HepG2 (cell line): ENCODE results near the gene RTCA. TPM values are rescaled to one million over a fixed set of nuclear protein-coding genes. Genes with fewer than 3 reads are reported as not detected.

ENCODE experiments used
- ATAC-seq: fragments of 200-7000 bp; cut with Tn5 transposase; 3 replicates; pipeline ENCODE4 v1.9.1; 2020; ENCODE audit warnings: mild to moderate bottlenecking, moderate library complexity
- BruUV-seq: library from RNA; stranded (reverse); fragments of 400-500 nt; replicated peaks from 2 replicates; lab custom pipeline; 2021; lab: Mats Ljungman, UMichigan
- CTCF ChIA-PET: fragments of 300-600 bp; formaldehyde crosslinking; extraction: SDS; loops from one replicate; lab custom pipeline; 2021; ENCODE audit warnings: low total read pairs, inconsistent platforms, low intra/inter-chr PET ratio; lab: Yijun Ruan, JAX
- POLR2A ChIA-PET: fragments of 350-600 bp; sonication (Branson Sonifier 250); formaldehyde crosslinking; loops from one replicate; lab custom pipeline; 2020; ENCODE audit warnings: antibody characterized with exemption, inconsistent platforms; lab: Yijun Ruan, JAX
- DNase-seq: peaks from one replicate; pipeline ENCODE4 v3.0.0-alpha.2; 2015; ENCODE audit warnings: low spot score
- FAIRE-seq: peaks from 3 replicates; lab custom pipeline; 2011; peaks lifted over from hg19 to GRCh38; lab: Jason Lieb, UNC
- H2AFZ ChIP-seq: one replicate; pipeline ENCODE4 v1.6.1; 2011; ENCODE audit warnings: low read length, inconsistent platforms
- H3K27ac ChIP-seq: fragments of 300-600 bp; 3 replicates; pipeline ENCODE4 v1.8.0; 2011; ENCODE audit warnings: mixed run types, mild to moderate bottlenecking, mixed read lengths, low read length, inconsistent platforms; ENCODE audit not compliant: insufficient read depth; ENCODE audit errors: extremely low read length
- H3K27me3 ChIP-seq, 2 experiments: fragments of 200-600 bp in 1 of 2; 2 replicates in 1 of 2; 3 replicates in 1 of 2; pipeline versions ENCODE4 v1.6.0 to v1.8.0; 2011; ENCODE audit warnings: low read length in 2 of 2, mild to moderate bottlenecking in 2 of 2, moderate library complexity in 2 of 2, inconsistent platforms in 1 of 2; ENCODE audit not compliant: insufficient read depth in 2 of 2, control insufficient read depth in 1 of 2
- H3K36me3 ChIP-seq, 2 experiments: fragments of 200-600 bp in 1 of 2; replicated peaks in 1 of 2; 2 replicates in 1 of 2; 3 replicates in 1 of 2; pipeline versions ENCODE4 v1.5.1 to v1.8.0; 2011; ENCODE audit warnings: low read length in 2 of 2, inconsistent platforms in 1 of 2; ENCODE audit not compliant: insufficient read depth in 2 of 2, control insufficient read depth in 1 of 2
- H3K4me1 ChIP-seq: 2 replicates; pipeline ENCODE4 v1.5.1; 2012; ENCODE audit warnings: low read length, inconsistent platforms; ENCODE audit not compliant: insufficient read depth
- H3K4me2 ChIP-seq: 2 replicates; pipeline ENCODE4 v1.6.0; 2011; ENCODE audit warnings: low read depth, low read length, inconsistent platforms
- H3K4me3 ChIP-seq, 3 experiments: fragments of 200-600 bp in 1 of 3; sonication (generic), shearing (Covaris generic) in 1 of 3; replicated peaks in 1 of 3; 2 replicates each; pipeline ENCODE4 v1.5.1; 2011 to 2016; ENCODE audit warnings: low read length in 3 of 3, inconsistent platforms in 2 of 3, low read depth in 2 of 3, mild to moderate bottlenecking in 2 of 3, control low read depth in 1 of 3, mixed read lengths in 1 of 3; ENCODE audit not compliant: insufficient read depth in 1 of 3
- H3K79me2 ChIP-seq: one replicate; pipeline ENCODE4 v1.6.1; 2011; ENCODE audit warnings: low read length, inconsistent platforms; ENCODE audit not compliant: insufficient read depth
- H3K9ac ChIP-seq: 2 replicates; pipeline ENCODE4 v1.6.0; 2011; ENCODE audit warnings: mild to moderate bottlenecking, low read depth, low read length, inconsistent platforms; ENCODE audit not compliant: insufficient read depth
- H3K9me3 ChIP-seq: 2 replicates; pipeline ENCODE4 v1.5.1; 2012; ENCODE audit warnings: mild to moderate bottlenecking, low read length
- H4K20me1 ChIP-seq: 2 replicates; pipeline ENCODE4 v1.6.0; 2011; ENCODE audit warnings: inconsistent platforms, mild to moderate bottlenecking, low read length, moderate library complexity; ENCODE audit not compliant: insufficient read depth
- CCAR2 ChIP-seq: fragments of 200-400 bp; formaldehyde crosslinking; optimal IDR thresholded peaks from 2 replicates; pipeline ENCODE3; 2018; ENCODE audit warnings: low read depth, mild to moderate bottlenecking, low read length, moderate library complexity
- GMEB2 ChIP-seq: IDR thresholded peaks from 2 replicates; pipeline ENCODE4 v1.6.1; 2016; ENCODE audit warnings: missing biosample characterization, missing genetic modification reagents, low read depth
- IRF2 ChIP-seq: IDR thresholded peaks from 2 replicates; pipeline ENCODE4 v1.6.1; 2018; ENCODE audit warnings: missing genetic modification reagents, missing compliant biosample characterization
- MIER2 ChIP-seq: IDR thresholded peaks from 2 replicates; pipeline ENCODE4 v1.6.1; 2016; ENCODE audit warnings: missing biosample characterization, missing genetic modification reagents
- MIXL1 ChIP-seq: IDR thresholded peaks from 2 replicates; pipeline ENCODE4 v1.6.1; 2016
- MZF1 ChIP-seq: sonication (generic); formaldehyde crosslinking; IDR thresholded peaks from 2 replicates; pipeline ENCODE4 v1.8.1; 2023; ENCODE audit warnings: mild to moderate bottlenecking, missing genetic modification reagents, borderline replicate concordance
- NR2F2 ChIP-seq: IDR thresholded peaks from 2 replicates; pipeline ENCODE4 v1.6.1; 2012; ENCODE audit warnings: low read depth, inconsistent platforms, borderline replicate concordance
- SOX5 ChIP-seq: IDR thresholded peaks from 2 replicates; pipeline ENCODE4 v1.6.1; 2016; ENCODE audit warnings: borderline replicate concordance
- ZFP36L1 ChIP-seq: sonication (generic); formaldehyde crosslinking; IDR thresholded peaks from 2 replicates; pipeline ENCODE4 v1.8.0; 2022; ENCODE audit warnings: mild to moderate bottlenecking, missing genetic modification reagents, moderate library complexity
- ZNF10 ChIP-seq: sonication (generic); formaldehyde crosslinking; IDR thresholded peaks from 2 replicates; pipeline ENCODE4 v1.4.0; 2020; ENCODE audit warnings: mild to moderate bottlenecking, low read depth, missing genetic modification reagents, borderline replicate concordance
- ZNF264 ChIP-seq: sonication (generic); formaldehyde crosslinking; IDR thresholded peaks from 2 replicates; pipeline ENCODE4 v1.4.0; 2020; ENCODE audit warnings: missing genetic modification reagents
- ZNF597 ChIP-seq: sonication (generic); formaldehyde crosslinking; IDR thresholded peaks from 2 replicates; pipeline ENCODE4 v1.5.0; 2020; ENCODE audit warnings: missing genetic modification reagents
- ZNF891 ChIP-seq: sonication (generic); formaldehyde crosslinking; IDR thresholded peaks from 2 replicates; pipeline ENCODE4 v1.5.0; 2020; ENCODE audit warnings: mild to moderate bottlenecking, missing genetic modification reagents
- WGBS: methylation state at CpG from one replicate; pipeline ENCODE4 v1.1.6; 2017; ENCODE audit warnings: low lambda C conversion rate; 5-methylcytosine and 5-hydroxymethylcytosine counted together
- in situ Hi-C: cut with HindIII; loops from 2 replicates; pipeline ENCODE4 v1.10.0; 2017; ENCODE audit warnings: low pct_unique_long_range_greater_than_20kb; ENCODE audit not compliant: extremely low pct_ligation_motif_present
- intact Hi-C: fragments of 100-400 bp; cut with micrococcal nuclease; formaldehyde crosslinking; loops from one replicate; pipeline ENCODE4 v1.10.0; 2022; ENCODE audit not compliant: unreplicated experiment
- polyA plus RNA-seq, 8 experiments: library from polyadenylated mRNA; depleted of rRNA in 3 of 8; stranded (reverse) in 7 of 8; unstranded in 1 of 8; fragments of >200 nt; fragmentation: Illumina TruSeq in 4 of 8; extraction: Trizol in 4 of 8; gene quantifications; 2 replicates each; pipeline versions ENCODE4 v1.2.1 to v1.2.3, GENCODE V29; 2011 to 2016; ENCODE audit warnings: low read depth in 4 of 8, missing spikeins in 1 of 8, mixed read lengths in 1 of 8; ENCODE audit not compliant: insufficient read depth in 1 of 8
- total RNA-seq, 5 experiments: library from RNA; depleted of rRNA; stranded (reverse); fragments of >200 nt; fragmentation: Illumina TruSeq; extraction: Trizol; gene quantifications; 2 replicates each; pipeline ENCODE4 v1.2.3, GENCODE V29; 2016; ENCODE audit warnings: low read depth in 1 of 5
- TF ChIP-seq, protein P1 (sequence below): sonication (generic); formaldehyde crosslinking; IDR thresholded peaks from 2 replicates; pipeline ENCODE4 v1.8.0; 2022; ENCODE audit warnings: mild to moderate bottlenecking, missing genetic modification reagents
- TF ChIP-seq, protein P2 (sequence below), 2 experiments: fragments of 450-650 bp in 1 of 2; sonication (generic) in 1 of 2; formaldehyde crosslinking; IDR thresholded peaks; 2 replicates each; pipeline versions ENCODE4 v1.5.0 to v1.8.0; 2020 to 2022; ENCODE audit warnings: mild to moderate bottlenecking in 1 of 2, missing genetic modification reagents in 1 of 2

Gene RTCA
- total and polyA plus RNA-seq, 2 of the 13 experiments (the other 11 are each of a cell fraction or from before 2014, with no cell fraction given) = 22.7 to 31.0 TPM

DNA sequence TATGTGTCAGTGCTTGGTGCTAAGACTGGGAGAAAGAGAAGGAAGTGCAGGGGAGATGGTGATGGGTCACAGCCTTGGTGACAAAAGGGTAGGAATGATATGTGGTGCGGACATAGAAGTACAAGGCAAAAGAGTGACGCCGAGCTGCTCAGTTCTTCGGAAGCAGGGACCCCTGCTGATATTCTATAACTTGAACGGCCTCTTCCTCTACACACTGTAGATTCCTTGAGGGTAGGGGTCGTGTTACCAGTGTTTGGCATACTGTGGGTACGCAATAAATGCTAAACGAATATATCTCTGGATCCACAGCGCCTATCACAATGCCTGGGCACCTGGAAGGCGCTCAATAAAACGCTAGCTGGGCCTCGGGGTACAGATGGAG, 16.9 kb upstream of the RTCA start (continued):
- TF ChIP-seq ZNF264 = 0 out of 2 replicates have a peak, but pooled peaks have one; percentile 3

DNA sequence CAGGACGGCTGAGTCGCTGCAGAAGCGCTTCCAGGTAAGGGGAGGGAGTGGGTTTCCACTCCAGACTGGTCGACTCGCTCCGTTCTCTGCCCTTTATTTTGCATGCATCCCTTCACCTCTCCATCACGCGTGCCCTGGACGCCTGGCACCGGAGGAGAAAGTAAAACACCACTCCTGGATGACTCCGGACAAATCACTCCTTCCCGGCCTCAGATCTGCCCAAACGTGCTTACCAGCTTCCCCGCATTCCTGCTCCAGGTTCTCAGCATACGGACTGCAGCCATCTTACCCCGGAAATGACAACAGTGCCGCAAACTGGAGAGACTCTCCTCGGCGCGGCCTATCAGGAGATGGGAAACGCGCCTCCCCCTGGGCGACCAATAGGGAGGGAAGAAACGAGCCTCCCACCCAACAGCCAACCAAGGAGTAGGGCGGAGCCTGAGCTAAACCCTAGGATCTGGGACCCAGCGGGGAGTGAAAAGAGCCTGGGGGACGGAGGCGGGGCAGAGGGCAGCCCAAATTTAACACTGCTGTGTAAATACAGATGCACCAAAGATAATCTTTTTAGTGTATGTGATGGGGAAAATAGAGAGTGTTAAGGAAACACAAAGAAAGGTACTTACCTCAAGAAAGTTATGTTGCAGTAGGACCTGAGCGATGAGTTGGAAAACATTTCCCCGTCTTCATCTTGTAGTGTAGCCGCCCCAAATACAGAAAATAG, 16.3 kb upstream of the RTCA start, which contains the start of gene DBT:
TSS of gene DBT (minus strand) at position 298 of the 721 bp plus-strand sequence. CDS start at position 284, 14 bp downstream.
- peaks cover 20% of the 10 kb centered on the region for H3K79me2 ChIP-seq
- no peaks in the 10 kb centered on the region for H3K9me3 ChIP-seq
- peaks cover 0 to 3% of the 10 kb centered on the region in 2 experiments; a peak in 1 of 5 replicates for H3K27me3 ChIP-seq
- no peaks in the 10 kb centered on the region for H3K36me3 ChIP-seq
- H3K9ac ChIP-seq = peak within 1 kb of the TSS; percentile 95
- WGBS = 1% methylated on average over 30 of the region's 31 CpGs
- peaks cover 37% of the 10 kb centered on the region for H3K4me1 ChIP-seq
- peak within 1 kb of the TSS; percentile 81 for H3K27ac ChIP-seq
- ATAC-seq = peak; percentile 100
- H2AFZ ChIP-seq = peak within 1 kb of the TSS; percentile 93
- BruUV-seq = no TSS peak
- peak; percentile 92 for DNase-seq
- peak within 1 kb of the TSS; percentile 96 for H3K4me2 ChIP-seq
- peak; percentile 96 for FAIRE-seq
- ChIA-PET CTCF (no interaction called here), POLR2A (interaction anchor here (0.6 to 4.3 kb wide), 13 partner anchors 10 to 645 kb away, joined by 3 to 69 read pairs (median 4); partner anchors contain the start of genes CDC14A, EXTL2, RTCA and SASS6)
- intact Hi-C loops = loop anchor here (5.0 kb wide), 1 partner anchor 103 kb away; the partner anchor contains the start of gene CDC14A
- peak within 1 kb of the TSS; percentile 64 to 96 (median 71) for H3K4me3 ChIP-seq
- in situ Hi-C loops = no loop called here
- H4K20me1 ChIP-seq = no peaks in the 10 kb centered on the region
- TF ChIP-seq GMEB2 (CRISPR knock-in tag) = no peak; the same call in 1 of the 2 replicates
- 0 out of 2 replicates have a peak, but pooled peaks have one; percentile 38 for TF ChIP-seq NR2F2
- peak; percentile 85; the same call in 1 of the 2 replicates for TF ChIP-seq ZNF891 (CRISPR knock-in tag)
- TF ChIP-seq ZNF10 (CRISPR knock-in tag) = no peak
- 0 out of 2 replicates have a peak, but pooled peaks have one; percentile 39 for TF ChIP-seq SOX5 (CRISPR knock-in tag)
- no peak; the same call in 1 of the 2 replicates for TF ChIP-seq ZFP36L1 (CRISPR knock-in tag)
- no peak for TF ChIP-seq MIXL1 (CRISPR knock-in tag)
- no peak for TF ChIP-seq CCAR2
- peak; percentile 27; the same call in 1 of the 2 replicates for TF ChIP-seq MIER2 (CRISPR knock-in tag)
- TF ChIP-seq, protein P1, sequence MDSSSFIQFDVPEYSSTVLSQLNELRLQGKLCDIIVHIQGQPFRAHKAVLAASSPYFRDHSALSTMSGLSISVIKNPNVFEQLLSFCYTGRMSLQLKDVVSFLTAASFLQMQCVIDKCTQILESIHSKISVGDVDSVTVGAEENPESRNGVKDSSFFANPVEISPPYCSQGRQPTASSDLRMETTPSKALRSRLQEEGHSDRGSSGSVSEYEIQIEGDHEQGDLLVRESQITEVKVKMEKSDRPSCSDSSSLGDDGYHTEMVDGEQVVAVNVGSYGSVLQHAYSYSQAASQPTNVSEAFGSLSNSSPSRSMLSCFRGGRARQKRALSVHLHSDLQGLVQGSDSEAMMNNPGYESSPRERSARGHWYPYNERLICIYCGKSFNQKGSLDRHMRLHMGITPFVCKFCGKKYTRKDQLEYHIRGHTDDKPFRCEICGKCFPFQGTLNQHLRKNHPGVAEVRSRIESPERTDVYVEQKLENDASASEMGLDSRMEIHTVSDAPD = no peak
- 0 out of 2 replicates have a peak, but pooled peaks have one; percentile 68 for TF ChIP-seq IRF2 (CRISPR knock-in tag)
- TF ChIP-seq MZF1 = no peak
- TF ChIP-seq, protein P2, sequence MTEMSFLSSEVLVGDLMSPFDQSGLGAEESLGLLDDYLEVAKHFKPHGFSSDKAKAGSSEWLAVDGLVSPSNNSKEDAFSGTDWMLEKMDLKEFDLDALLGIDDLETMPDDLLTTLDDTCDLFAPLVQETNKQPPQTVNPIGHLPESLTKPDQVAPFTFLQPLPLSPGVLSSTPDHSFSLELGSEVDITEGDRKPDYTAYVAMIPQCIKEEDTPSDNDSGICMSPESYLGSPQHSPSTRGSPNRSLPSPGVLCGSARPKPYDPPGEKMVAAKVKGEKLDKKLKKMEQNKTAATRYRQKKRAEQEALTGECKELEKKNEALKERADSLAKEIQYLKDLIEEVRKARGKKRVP (CRISPR knock-in tag; IDR thresholded peaks at IDR 0.05) = no peak
- no peak for TF ChIP-seq ZNF597
